ENCODE measurements around the gene SH2B3. TPM values are rescaled to one million over a fixed set of nuclear protein-coding genes. Genes with fewer than 3 reads are reported as not detected.

Gene SH2B3
- total RNA-seq, 1 experiment from 2014 or later: 40.3 TPM

DNA sequence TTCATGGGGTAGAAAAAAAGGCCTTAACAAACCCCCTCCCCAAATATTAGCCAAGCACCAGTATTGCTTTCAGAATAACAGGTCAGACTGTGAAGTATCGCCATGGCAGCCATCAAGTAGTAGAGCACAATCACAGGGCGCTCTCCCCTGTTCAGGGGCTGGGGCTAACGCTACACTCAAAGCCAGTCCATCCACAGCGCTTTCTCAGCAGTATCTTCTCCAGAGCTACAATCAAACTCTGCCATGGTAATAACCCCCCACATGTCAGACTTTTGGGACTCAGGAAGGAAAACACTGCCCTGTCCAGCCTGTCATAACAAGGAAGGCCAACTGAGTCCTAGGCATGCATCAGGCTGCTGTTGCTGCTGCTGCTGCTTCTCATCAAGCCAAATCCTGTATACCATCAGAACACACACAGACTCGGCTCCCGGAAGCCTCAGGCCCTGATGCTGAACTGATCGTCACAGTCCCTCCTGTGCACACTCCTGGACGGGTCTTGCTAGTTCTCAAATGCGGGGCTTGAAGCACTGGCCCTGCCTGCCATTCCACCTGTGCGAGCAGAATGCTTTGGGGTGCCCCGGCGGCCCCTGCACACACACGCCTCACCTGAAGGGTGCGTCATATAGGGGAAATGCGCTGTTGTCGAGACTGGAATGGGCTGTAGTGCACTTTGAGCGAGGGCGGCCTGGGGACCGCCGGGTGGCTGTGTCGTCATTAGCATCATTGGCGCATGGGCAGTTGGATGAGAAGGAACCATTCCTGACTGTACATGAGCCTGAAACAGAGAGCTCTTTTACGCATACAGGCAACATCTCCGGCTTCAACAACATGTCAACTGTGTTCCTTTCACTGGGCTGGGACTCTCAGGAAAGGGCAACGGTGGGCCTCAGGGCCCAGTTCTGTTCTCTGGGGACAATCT lies 47.6 kb downstream of the SH2B3 start:
- peak overlapping the region in 1 of 3 experiments; percentile 40; a peak in 1 of 7 replicates for H3K27ac Mint-ChIP-seq
- no peaks in the 10 kb centered on the region for H3K27me3 Mint-ChIP-seq (ENCODE audit: low read depth)
- no peak for TF ChIP-seq CTCF (conservative IDR thresholded peaks at IDR 0.05)
- H3K4ac ChIP-seq (ENCODE audit: low read depth, low read length): no peak overlapping the region
- H2BK120ac ChIP-seq (ENCODE audit: low read depth, low read length, poor library complexity, severe bottlenecking): no peak overlapping the region
- WGBS (ENCODE audit: extremely low coverage, insufficient read length, low lambda C conversion rate): no CpG with 5 or more reads among the region's 25 CpGs
- H3K79me2 ChIP-seq (ENCODE audit: insufficient read depth, low read length): no peaks in the 10 kb centered on the region
- no peaks in the 10 kb centered on the region for H3K23me2 ChIP-seq (ENCODE audit: insufficient read length, low read depth, low read length, poor library complexity, severe bottlenecking)
- no peak overlapping the region for H2AK5ac ChIP-seq (ENCODE audit: insufficient read length, low read length)
- no peak overlapping the region for H4K91ac ChIP-seq (ENCODE audit: insufficient read length, low read depth, low read length)
- no peaks in the 10 kb centered on the region for H3K79me1 ChIP-seq (ENCODE audit: insufficient read depth, low read depth, low read length, poor library complexity, severe bottlenecking)
- DNase-seq: no peak
- no peaks in the 10 kb centered on the region for H3K9me3 Mint-ChIP-seq
- H3K4me3 Mint-ChIP-seq: no peak overlapping the region
- H3K14ac ChIP-seq (ENCODE audit: insufficient read depth, low read length): no peak overlapping the region
- H4K5ac ChIP-seq (ENCODE audit: insufficient read length, low read depth, low read length): no peak overlapping the region
- H3K23ac ChIP-seq (ENCODE audit: insufficient read length, low read depth, low read length): no peak overlapping the region
- no peaks in the 10 kb centered on the region for H3K4me1 ChIP-seq (ENCODE audit: insufficient read depth, low read length)
- H3K27me3 ChIP-seq (ENCODE audit: insufficient read depth, low read length): no peaks in the 10 kb centered on the region
- H3K56ac ChIP-seq (ENCODE audit: insufficient read length, low read depth, low read length): no peak overlapping the region
- no peak overlapping the region for H3K4me2 ChIP-seq (ENCODE audit: insufficient read depth, insufficient read length, low read length)
- H2BK5ac ChIP-seq (ENCODE audit: insufficient read length, low read length): no peak overlapping the region
- no peak overlapping the region for H3K18ac ChIP-seq (ENCODE audit: insufficient read length, low read depth, low read length)
- H3K4me1 Mint-ChIP-seq: no peaks in the 10 kb centered on the region
- H2BK12ac ChIP-seq (ENCODE audit: insufficient read length, low read depth, low read length): no peak overlapping the region
- no peak overlapping the region for H3K27ac ChIP-seq (ENCODE audit: insufficient read length, low read depth, low read length)
- H2AFZ ChIP-seq (ENCODE audit: low read length): no peak overlapping the region
- no peak overlapping the region for H4K8ac ChIP-seq (replicated peaks; ENCODE audit: insufficient read length, low read depth, low read length)
- no peaks in the 10 kb centered on the region for H4K20me1 ChIP-seq (ENCODE audit: control insufficient read depth, insufficient read depth, insufficient read length)
- no peak overlapping the region for H3K9ac ChIP-seq (ENCODE audit: extremely low read depth, insufficient read length, low read length)
- no peak overlapping the region for H3T11ph ChIP-seq (ENCODE audit: low read length)
- H3K36me3 Mint-ChIP-seq (ENCODE audit: insufficient read depth in 1 of 3, low read depth in 3 of 3): peaks cover 30 to 76% (median 60%) of the 10 kb centered on the region in 3 experiments; a peak in 6 of 7 replicates
- no peak overlapping the region for H2BK20ac ChIP-seq (ENCODE audit: low read depth, low read length, poor library complexity, severe bottlenecking)
- no peak overlapping the region for H2BK15ac ChIP-seq (ENCODE audit: low read depth, low read length)
- H3K9me3 ChIP-seq (ENCODE audit: control insufficient read depth, low read depth, low read length): no peaks in the 10 kb centered on the region

All from H9 (cell line).